HG03469 (cell line): ENCODE data around the gene NSUN2.
"Not testable (repeated sequence)": the region's sequence is repeated elsewhere in the genome, so short reads cannot be mapped to it uniquely, and the experiment has no call there.

Experiments used
- ATAC-seq: cut with Tn5 transposase; IDR thresholded peaks from one replicate; pipeline ENCODE4 v1.9.1; 2021; ENCODE audit warnings: mild to moderate bottlenecking, moderate library complexity, moderate number of reproducible peaks; ENCODE audit not compliant: unreplicated experiment

Gene NSUN2

GRCh38 chr5:6584727-6585126 is 48.1 kb downstream of the NSUN2 start:
- no peak for ATAC-seq

- no peak for ATAC-seq
These were observed 48.7 kb downstream of the NSUN2 start for GRCh38 chr5:6584101-6584645.

- ATAC-seq: no peak
These were observed 49.6 kb downstream of the NSUN2 start for GRCh38 chr5:6583049-6583880.

GRCh38 chr5:6582507-6583048 is 50.3 kb downstream of the NSUN2 start:
- ATAC-seq: no peak

- ATAC-seq: no peak
These were observed 51.1 kb downstream of the NSUN2 start for GRCh38 chr5:6581559-6582426.

GRCh38 chr5:6581090-6581489 is 51.8 kb downstream of the NSUN2 start:
- ATAC-seq: no peak

- no peak for ATAC-seq
These were observed 53.3 kb downstream of the NSUN2 start for GRCh38 chr5:6579535-6579934.

- ATAC-seq: no peak
These were observed 54.0 kb downstream of the NSUN2 start for GRCh38 chr5:6578676-6579343.

GRCh38 chr5:6576861-6577501 is 55.9 kb downstream of the NSUN2 start:
- no peak for ATAC-seq

GRCh38 chr5:6574537-6575245 is 58.2 kb downstream of the NSUN2 start:
- no peak for ATAC-seq

GRCh38 chr5:6574111-6574510 is 58.7 kb downstream of the NSUN2 start:
- ATAC-seq: no peak

- ATAC-seq: no peak
These were observed 59.2 kb downstream of the NSUN2 start for GRCh38 chr5:6573651-6574101.

GRCh38 chr5:6572825-6573380 is 59.9 kb downstream of the NSUN2 start:
- no peak for ATAC-seq

- ATAC-seq: no peak
These were observed 60.6 kb downstream of the NSUN2 start for GRCh38 chr5:6572086-6572824.

- ATAC-seq: not testable (repeated sequence)
These were observed 61.2 kb downstream of the NSUN2 start for GRCh38 chr5:6571607-6572006.

GRCh38 chr5:6570530-6570929 is 62.3 kb downstream of the NSUN2 start:
- no peak for ATAC-seq

- no peak for ATAC-seq
These were observed 64.0 kb downstream of the NSUN2 start for GRCh38 chr5:6568889-6569288.

- ATAC-seq: no peak
These were observed 64.5 kb downstream of the NSUN2 start for GRCh38 chr5:6568383-6568782.

GRCh38 chr5:6567835-6568234 is 65.0 kb downstream of the NSUN2 start:
- ATAC-seq: no peak
